ENCODE results near the gene U2AF1L4. TPM values are rescaled to one million over a fixed set of nuclear protein-coding genes. Genes with fewer than 3 reads are reported as not detected.

The U2AF1L4 gene
- total RNA-seq, 1 donor from 2014 or later: 22.9 TPM

GRCh38 chr19:35717665-35718344 is 27.4 kb downstream of the U2AF1L4 start, which contains the start of gene KMT2B:
Gene KMT2B (plus strand): TSS chr19:35718003. CDS start chr19:35718019, 16 bp downstream.
- DNase-seq (ENCODE audit: low spot score) (no peak), ATAC-seq (peak; percentile 70)
- intact Hi-C loops (cut with DNase I): loop anchor here (5.0 to 10.0 kb wide), 2 partner anchors 171 to 573 kb away; partner anchors contain the start of genes FXYD7 and TMEM147

GRCh38 chr19:35716801-35717664 is 28.2 kb downstream of the U2AF1L4 start:
- peak; percentile 95 for ATAC-seq
- intact Hi-C loops (cut with DNase I): loop anchor here (5.0 to 10.0 kb wide), 2 partner anchors 170 to 572 kb away; partner anchors contain the start of genes FXYD7 and TMEM147
- peak; percentile 96 for DNase-seq (ENCODE audit: low spot score)

GRCh38 chr19:35715981-35716800 is 29.0 kb downstream of the U2AF1L4 start:
- intact Hi-C loops (cut with DNase I): loop anchor here (5.0 to 10.0 kb wide), 2 partner anchors 169 to 571 kb away; partner anchors contain the start of genes FXYD7 and TMEM147
- ATAC-seq (peak; percentile 70), DNase-seq (ENCODE audit: low spot score) (peak; percentile 83)

- intact Hi-C loops (cut with DNase I): loop anchor here (5.0 to 10.0 kb wide), 2 partner anchors 168 to 571 kb away; partner anchors contain the start of genes FXYD7 and TMEM147
- DNase-seq (ENCODE audit: low spot score) (no peak), ATAC-seq (no peak)
These were observed 29.8 kb downstream of the U2AF1L4 start for GRCh38 chr19:35715355-35715809.

- intact Hi-C loops (cut with DNase I): loop anchor here (5.0 to 10.0 kb wide), 2 partner anchors 167 to 570 kb away; partner anchors contain the start of genes FXYD7 and TMEM147
- ATAC-seq: no peak
- DNase-seq (ENCODE audit: low spot score): no peak
These were observed 30.4 kb downstream of the U2AF1L4 start for GRCh38 chr19:35714601-35715354.

- ATAC-seq: no peak
- no peak for DNase-seq (ENCODE audit: low spot score)
- intact Hi-C loops (cut with DNase I): loop anchor here (10.0 kb wide), 1 partner anchor 569 kb away; the partner anchor contains the start of gene FXYD7
These were observed 31.2 kb downstream of the U2AF1L4 start for GRCh38 chr19:35713904-35714495.

GRCh38 chr19:35713506-35713850 is 31.7 kb downstream of the U2AF1L4 start:
- ATAC-seq (no peak), DNase-seq (ENCODE audit: low spot score) (no peak)
- intact Hi-C loops (cut with DNase I): loop anchor here (10.0 kb wide), 1 partner anchor 569 kb away; the partner anchor contains the start of gene FXYD7

GRCh38 chr19:35712567-35713505 is 32.4 kb downstream of the U2AF1L4 start:
- intact Hi-C loops (cut with DNase I): loop anchor here (10.0 kb wide), 1 partner anchor 568 kb away; the partner anchor contains the start of gene FXYD7
- no peak for DNase-seq (ENCODE audit: low spot score)
- ATAC-seq: no peak

- DNase-seq (ENCODE audit: low spot score) (no peak), ATAC-seq (no peak)
- intact Hi-C loops (cut with DNase I): loop anchor here (10.0 kb wide), 1 partner anchor 566 kb away; the partner anchor contains the start of gene FXYD7
These were observed 34.2 kb downstream of the U2AF1L4 start for GRCh38 chr19:35710784-35711723.

GRCh38 chr19:35708391-35708790 is 36.8 kb downstream of the U2AF1L4 start:
- DNase-seq (ENCODE audit: low spot score) (no peak), ATAC-seq (no peak)
- intact Hi-C loops (cut with DNase I): no loop called here

GRCh38 chr19:35704218-35704617 is 41.0 kb downstream of the U2AF1L4 start, which contains the start of gene ZBTB32:
Gene ZBTB32 (plus strand): TSS chr19:35704558. CDS start chr19:35714627, 10,069 bp downstream.
- DNase-seq (ENCODE audit: low spot score): no peak
- intact Hi-C loops (cut with DNase I): no loop called here
- ATAC-seq: no peak

- no peak for DNase-seq (ENCODE audit: low spot score)
- intact Hi-C loops (cut with DNase I): no loop called here
- ATAC-seq: no peak
These were observed 41.9 kb downstream of the U2AF1L4 start for GRCh38 chr19:35703343-35703742.

GRCh38 chr19:35702223-35703012 is 42.8 kb downstream of the U2AF1L4 start:
- ATAC-seq: peak; percentile 100
- intact Hi-C loops (cut with DNase I): no loop called here
- peak; percentile 95 for DNase-seq (ENCODE audit: low spot score)

- DNase-seq (ENCODE audit: low spot score) (no peak), ATAC-seq (no peak)
- intact Hi-C loops (cut with DNase I): no loop called here
These were observed 48.4 kb downstream of the U2AF1L4 start for GRCh38 chr19:35696835-35697234.
